Endodermal cell (in vitro differentiated cells): ENCODE data around the gene SACS. TPM values are rescaled to one million over a fixed set of nuclear protein-coding genes. Genes with fewer than 3 reads are reported as not detected.

Experiments
- DNase-seq: peaks from one replicate; pipeline ENCODE4 v3.0.0-alpha.2; 2017
- H3K27ac ChIP-seq: 2 replicates; pipeline ENCODE4 v1.5.1; 2013; ENCODE audit warnings: mild to moderate bottlenecking, low read depth, low read length, moderate library complexity
- H3K27me3 ChIP-seq: 2 replicates; pipeline ENCODE4 v1.6.1; 2013; ENCODE audit warnings: mild to moderate bottlenecking, low read length, moderate library complexity; ENCODE audit not compliant: insufficient read depth, control insufficient read depth, poor library complexity, severe bottlenecking
- H3K36me3 ChIP-seq: 2 replicates; pipeline ENCODE4 v1.7.0; 2013; ENCODE audit warnings: mild to moderate bottlenecking, low read length, moderate library complexity; ENCODE audit not compliant: control insufficient read depth, insufficient read depth
- H3K4me1 ChIP-seq: one replicate; pipeline ENCODE4 v1.7.0; 2013; ENCODE audit warnings: low read length; ENCODE audit not compliant: control insufficient read depth, insufficient read depth
- H3K4me3 ChIP-seq: 2 replicates; pipeline ENCODE4 v1.5.1; 2013; ENCODE audit warnings: mild to moderate bottlenecking, low read length, moderate library complexity
- H3K9ac ChIP-seq: 2 replicates; pipeline ENCODE4 v1.6.1; 2013; ENCODE audit warnings: mild to moderate bottlenecking, low read length, moderate library complexity; ENCODE audit not compliant: poor library complexity, severe bottlenecking; ENCODE audit errors: extremely low read depth
- H3K9me3 ChIP-seq: 2 replicates; pipeline ENCODE4 v1.6.1; 2013; ENCODE audit warnings: mild to moderate bottlenecking, low read length, moderate library complexity; ENCODE audit not compliant: control insufficient read depth
- H3K27ac Mint-ChIP-seq: 2 replicates; pipeline ENCODE4 v1.8.0; 2020; ENCODE audit warnings: mixed read lengths
- H3K27me3 Mint-ChIP-seq: 2 replicates; pipeline ENCODE4 v1.8.0; 2021; ENCODE audit warnings: mild to moderate bottlenecking, mixed read lengths; ENCODE audit not compliant: insufficient read depth
- H3K36me3 Mint-ChIP-seq: 2 replicates; pipeline ENCODE4 v1.8.0; 2020; ENCODE audit warnings: low read depth, mixed read lengths
- H3K4me1 Mint-ChIP-seq: 2 replicates; pipeline ENCODE4 v1.8.0; 2020; ENCODE audit warnings: mixed read lengths
- H3K4me3 Mint-ChIP-seq: 2 replicates; pipeline ENCODE4 v1.8.0; 2020; ENCODE audit warnings: mild to moderate bottlenecking, moderate library complexity, mixed read lengths
- H3K9me3 Mint-ChIP-seq: 2 replicates; pipeline ENCODE4 v1.8.0; 2020; ENCODE audit warnings: mild to moderate bottlenecking, mixed read lengths
- WGBS, 2 experiments: methylation state at CpG; one replicate each; pipeline versions ENCODE4 v1.1.5 to v1.1.7; 2013; ENCODE audit warnings: missing lambda C conversion rate in 2 of 2, mixed read lengths in 1 of 2; ENCODE audit not compliant: insufficient coverage in 1 of 2, insufficient read length in 1 of 2; 5-methylcytosine and 5-hydroxymethylcytosine counted together
- total RNA-seq, 2 donors: library from RNA; stranded (reverse); fragmentation: NEBNext Ultra II Directional in 1 of 2; extraction: Animal tissue kit (Norgen Biotek cat#: 25700) in 1 of 2; gene quantifications; 2 replicates in 1 of 2; 3 replicates in 1 of 2; pipeline ENCODE4 v1.2.1, GENCODE V29; 2021
- TF ChIP-seq, protein P1 (sequence below): fragments of 200-600 bp; sonication (generic); conservative IDR thresholded peaks from 2 replicates; pipeline ENCODE4 v1.5.0; 2021; ENCODE audit warnings: antibody characterized with exemption, mild to moderate bottlenecking

SACS gene
- total RNA-seq, 2 donors from 2014 or later = 17.6 to 22.3 TPM

DNA sequence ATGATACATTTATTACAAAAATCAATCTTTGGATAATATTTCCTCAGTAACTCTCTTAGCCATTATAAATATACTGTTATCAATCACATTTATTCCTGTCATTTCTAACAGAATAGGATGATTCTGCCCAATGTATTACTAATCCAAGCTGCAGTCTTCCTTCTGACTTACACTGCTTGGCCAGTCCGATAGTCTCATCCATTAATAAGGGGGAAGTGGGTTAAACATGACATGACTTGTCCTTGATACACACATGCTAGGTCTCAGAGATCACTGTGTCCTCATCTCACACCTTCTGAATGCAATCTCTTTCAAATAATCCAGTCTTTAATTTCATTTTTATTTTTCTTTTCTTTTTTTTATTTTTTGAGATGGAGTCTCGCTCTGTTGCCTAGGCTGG, 18.8 kb downstream of the SACS start:
- Mint-ChIP-seq H3K27me3 (no peaks in the 10 kb centered on the region), H3K9me3 (no peaks in the 10 kb centered on the region), H3K4me1 (no peaks in the 10 kb centered on the region), H3K27ac (no peak overlapping the region), H3K36me3 (no peaks in the 10 kb centered on the region), H3K4me3 (no peak overlapping the region)
- no peaks in the 10 kb centered on the region for H3K27me3 ChIP-seq
- no peak overlapping the region for H3K9ac ChIP-seq
- H3K4me3 ChIP-seq = no peak overlapping the region
- H3K36me3 ChIP-seq = no peaks in the 10 kb centered on the region
- H3K4me1 ChIP-seq = no peaks in the 10 kb centered on the region
- no peak for DNase-seq
- no peak overlapping the region for H3K27ac ChIP-seq
- WGBS, 2 experiments = 80 to 100% methylated on average over 1 to 2 of the region's 2 CpGs
- H3K9me3 ChIP-seq = no peaks in the 10 kb centered on the region
- TF ChIP-seq, protein P1, sequence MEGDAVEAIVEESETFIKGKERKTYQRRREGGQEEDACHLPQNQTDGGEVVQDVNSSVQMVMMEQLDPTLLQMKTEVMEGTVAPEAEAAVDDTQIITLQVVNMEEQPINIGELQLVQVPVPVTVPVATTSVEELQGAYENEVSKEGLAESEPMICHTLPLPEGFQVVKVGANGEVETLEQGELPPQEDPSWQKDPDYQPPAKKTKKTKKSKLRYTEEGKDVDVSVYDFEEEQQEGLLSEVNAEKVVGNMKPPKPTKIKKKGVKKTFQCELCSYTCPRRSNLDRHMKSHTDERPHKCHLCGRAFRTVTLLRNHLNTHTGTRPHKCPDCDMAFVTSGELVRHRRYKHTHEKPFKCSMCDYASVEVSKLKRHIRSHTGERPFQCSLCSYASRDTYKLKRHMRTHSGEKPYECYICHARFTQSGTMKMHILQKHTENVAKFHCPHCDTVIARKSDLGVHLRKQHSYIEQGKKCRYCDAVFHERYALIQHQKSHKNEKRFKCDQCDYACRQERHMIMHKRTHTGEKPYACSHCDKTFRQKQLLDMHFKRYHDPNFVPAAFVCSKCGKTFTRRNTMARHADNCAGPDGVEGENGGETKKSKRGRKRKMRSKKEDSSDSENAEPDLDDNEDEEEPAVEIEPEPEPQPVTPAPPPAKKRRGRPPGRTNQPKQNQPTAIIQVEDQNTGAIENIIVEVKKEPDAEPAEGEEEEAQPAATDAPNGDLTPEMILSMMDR = no peak

DNA sequence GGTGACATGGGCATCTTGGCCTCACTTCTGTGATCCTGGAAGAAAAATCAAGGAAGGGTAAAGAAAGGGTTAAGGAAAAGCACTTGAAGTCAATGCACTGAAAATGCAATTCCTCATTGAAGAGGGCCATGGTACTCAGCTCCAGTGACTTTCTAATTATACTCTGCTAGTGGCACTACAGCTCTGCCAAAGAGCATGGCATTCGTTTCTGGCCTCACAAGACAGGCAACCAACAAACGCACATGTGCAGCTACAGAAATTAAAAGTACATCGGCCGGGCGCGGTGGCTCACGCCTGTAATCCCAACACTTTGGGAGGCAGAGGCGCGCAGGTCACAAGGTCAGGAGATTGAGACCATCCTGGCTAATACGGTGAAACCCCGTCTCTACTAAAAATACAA, 21.8 kb downstream of the SACS start:
- Mint-ChIP-seq H3K27me3 (no peaks in the 10 kb centered on the region), H3K27ac (no peak overlapping the region)

DNA sequence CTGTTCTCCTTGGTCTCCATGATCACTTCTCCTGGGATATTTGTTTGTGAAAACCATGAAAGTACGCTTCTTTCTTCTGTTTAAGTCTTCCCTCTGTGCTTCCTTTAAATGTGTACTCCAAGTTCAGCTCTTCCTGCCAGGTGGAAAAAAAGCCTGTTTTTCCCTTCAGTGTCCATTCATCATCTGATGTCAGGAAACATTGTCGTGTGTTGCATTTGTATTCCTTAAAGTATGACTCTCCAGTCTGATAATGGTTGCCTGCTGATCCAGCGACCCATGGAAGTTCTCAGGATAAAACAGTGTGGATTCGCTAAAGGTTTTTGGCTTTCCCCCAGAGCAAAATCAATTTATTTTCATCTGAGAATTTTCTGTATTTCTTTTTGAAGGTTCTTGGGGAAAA, 22.3 kb downstream of the SACS start:
- H3K27me3 ChIP-seq = no peaks in the 10 kb centered on the region
- H3K9me3 ChIP-seq = no peaks in the 10 kb centered on the region
- no peaks in the 10 kb centered on the region for H3K4me1 ChIP-seq
- Mint-ChIP-seq H3K4me1 (no peaks in the 10 kb centered on the region), H3K36me3 (no peaks in the 10 kb centered on the region), H3K9me3 (peaks cover 3% of the 10 kb centered on the region), H3K27me3 (no peaks in the 10 kb centered on the region), H3K27ac (no peak overlapping the region), H3K4me3 (no peak overlapping the region)
- TF ChIP-seq, protein P1 = no peak
- no peaks in the 10 kb centered on the region for H3K36me3 ChIP-seq
- 86 to 97% methylated on average over 3 to 4 of the region's 4 CpGs for WGBS, 2 experiments
- no peak for DNase-seq
- H3K9ac ChIP-seq = no peak overlapping the region
- peak overlapping the region; percentile 70 for H3K27ac ChIP-seq
- H3K4me3 ChIP-seq = no peak overlapping the region

More for the DNA sequence above, 21.8 kb downstream of the SACS start:
- WGBS, 2 experiments = 93 to 96% methylated on average over 9 of the region's 11 CpGs
- Mint-ChIP-seq H3K36me3 (no peaks in the 10 kb centered on the region), H3K4me3 (no peak overlapping the region), H3K9me3 (peaks cover 3% of the 10 kb centered on the region), H3K4me1 (no peaks in the 10 kb centered on the region)
- no peak for DNase-seq
- Histone ChIP-seq H3K4me3 (no peak overlapping the region), H3K4me1 (no peaks in the 10 kb centered on the region), H3K27me3 (no peaks in the 10 kb centered on the region), H3K9ac (no peak overlapping the region), H3K9me3 (no peaks in the 10 kb centered on the region), H3K27ac (peak overlapping the region; percentile 70), H3K36me3 (no peaks in the 10 kb centered on the region)
- TF ChIP-seq, protein P1 = no peak
